ENCODE data around the gene RIC3.

DNA sequence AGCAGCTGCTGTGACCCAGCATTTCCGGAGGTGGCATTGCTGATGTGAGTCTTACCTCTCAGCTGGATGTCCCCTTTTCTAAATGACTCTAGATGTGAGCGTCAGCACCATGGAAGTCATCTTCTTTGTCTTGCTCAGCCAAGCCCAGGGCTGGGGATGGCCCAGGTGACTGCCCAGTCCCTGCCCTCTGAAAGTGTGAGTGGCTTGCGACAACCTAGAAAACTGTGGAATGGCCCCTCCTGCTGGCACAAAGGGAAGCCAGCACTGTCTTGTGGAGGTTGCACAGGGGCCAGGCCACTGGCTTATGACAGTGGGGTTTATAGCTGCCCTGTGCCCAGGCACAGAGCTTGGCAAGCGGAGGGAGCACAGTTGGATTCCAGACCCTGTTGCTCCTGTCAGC, 81.6 kb downstream of the RIC3 start:
- TF ChIP-seq RARB (CRISPR knock-in tag; IDR thresholded peaks at IDR 0.05) (no peak), PATZ1 (CRISPR knock-in tag; IDR thresholded peaks at IDR 0.05; ENCODE audit: borderline replicate concordance) (no peak), PPARA (CRISPR knock-in tag; IDR thresholded peaks at IDR 0.05; ENCODE audit: borderline replicate concordance) (no peak), CSRNP3 (CRISPR knock-in tag; IDR thresholded peaks at IDR 0.05) (no peak), ZFP30 (CRISPR knock-in tag; IDR thresholded peaks at IDR 0.05) (no peak), TCF4 (CRISPR knock-in tag; IDR thresholded peaks at IDR 0.05; ENCODE audit: borderline replicate concordance) (no peak)
